SK-N-SH treated with all-trans-retinoic acid at 6 μM for 48 hours (cell line): ENCODE measurements around the gene BIK.

Experiments used
- ZFP3 ChIP-seq: fragments of 250-450 bp; sonication (Bioruptor Pico); IDR thresholded peaks from 2 replicates; pipeline ENCODE4 v1.5.0; 2020; ENCODE audit warnings: mild to moderate bottlenecking, moderate library complexity
- ZNF8 ChIP-seq: fragments of 450-650 bp; formaldehyde crosslinking; IDR thresholded peaks from 2 replicates; pipeline ENCODE4 v1.5.0; 2020; ENCODE audit warnings: mild to moderate bottlenecking, moderate library complexity
- TF ChIP-seq, protein P1 (sequence below): fragments of 250-450 bp; sonication (Bioruptor Pico); IDR thresholded peaks from 2 replicates; pipeline ENCODE4 v1.5.1; 2020; ENCODE audit warnings: low read depth, mild to moderate bottlenecking, moderate library complexity

GRCh38 chr22:43099095-43099494 is 11.5 kb upstream of the BIK start:
- TF ChIP-seq ZFP3 (no peak), ZNF8 (no peak)
- TF ChIP-seq, protein P1, sequence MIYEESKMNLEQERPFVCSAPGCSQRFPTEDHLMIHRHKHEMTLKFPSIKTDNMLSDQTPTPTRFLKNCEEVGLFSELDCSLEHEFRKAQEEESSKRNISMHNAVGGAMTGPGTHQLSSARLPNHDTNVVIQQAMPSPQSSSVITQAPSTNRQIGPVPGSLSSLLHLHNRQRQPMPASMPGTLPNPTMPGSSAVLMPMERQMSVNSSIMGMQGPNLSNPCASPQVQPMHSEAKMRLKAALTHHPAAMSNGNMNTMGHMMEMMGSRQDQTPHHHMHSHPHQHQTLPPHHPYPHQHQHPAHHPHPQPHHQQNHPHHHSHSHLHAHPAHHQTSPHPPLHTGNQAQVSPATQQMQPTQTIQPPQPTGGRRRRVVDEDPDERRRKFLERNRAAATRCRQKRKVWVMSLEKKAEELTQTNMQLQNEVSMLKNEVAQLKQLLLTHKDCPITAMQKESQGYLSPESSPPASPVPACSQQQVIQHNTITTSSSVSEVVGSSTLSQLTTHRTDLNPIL (CRISPR knock-in tag) = no peak
